Endometrial microvascular endothelial cells (primary cell): ENCODE measurements around the gene PPM1H. TPM values are rescaled to one million over a fixed set of nuclear protein-coding genes. Genes with fewer than 3 reads are reported as not detected.
"Not testable (repeated sequence)": the region's sequence is repeated elsewhere in the genome, so short reads cannot be mapped to it uniquely, and the experiment has no call there.

Source experiments
- in situ Hi-C: cut with HindIII; loops from 2 replicates; pipeline ENCODE4 v1.10.0; 2017; ENCODE audit warnings: low sequenced_read_pairs, low pct_unique_long_range_greater_than_20kb; ENCODE audit errors: inconsistent ontology term
- total RNA-seq: library from RNA; depleted of rRNA; stranded (reverse); fragments of >200 nt; gene quantifications from one replicate; pipeline ENCODE4 v1.2.3, GENCODE V29; 2015; ENCODE audit errors: inconsistent ontology term

The PPM1H gene
- total RNA-seq, 1 donor from 2014 or later, result 2.0 TPM

DNA sequence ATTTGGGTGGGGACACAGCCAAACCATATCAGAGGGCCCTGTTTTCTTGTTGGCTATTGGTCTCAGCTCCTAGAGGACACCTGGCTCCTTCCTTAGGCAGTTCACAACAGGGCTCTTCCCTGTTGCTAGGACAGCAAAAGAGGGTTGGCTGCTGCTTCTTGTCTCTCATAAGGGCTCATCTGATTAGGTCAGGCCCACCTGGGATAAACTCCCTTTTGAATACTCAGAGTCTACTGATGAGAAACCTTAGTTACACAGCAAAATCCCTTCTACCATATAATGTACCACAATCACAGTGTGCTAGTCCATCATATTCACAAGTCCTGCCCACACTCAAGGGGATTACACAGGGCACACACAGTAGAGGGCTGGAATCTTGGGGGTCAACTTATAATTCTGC is 49.7 kb downstream of the PPM1H start:
- in situ Hi-C loops, result no loop called here

DNA sequence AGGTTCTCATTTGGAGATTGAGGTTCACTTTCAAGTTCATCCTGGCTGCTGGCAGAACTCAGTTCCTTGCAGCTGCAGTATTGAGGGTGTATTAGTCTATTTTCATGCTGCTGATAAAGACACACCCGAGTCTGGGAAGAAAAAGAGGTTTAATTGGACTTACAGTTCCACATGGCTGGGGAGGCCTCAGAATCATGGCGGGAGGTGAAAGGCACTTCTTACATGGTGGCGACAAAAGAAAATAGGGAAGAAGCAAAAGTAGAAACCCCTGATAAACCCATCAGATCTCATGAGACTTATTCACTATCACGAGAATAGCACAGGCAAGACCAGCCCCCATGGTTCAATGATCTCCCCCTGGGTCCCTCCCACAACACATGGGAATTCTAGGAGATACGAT is 50.1 kb downstream of the PPM1H start:
- in situ Hi-C loops, result not testable (repeated sequence)

DNA sequence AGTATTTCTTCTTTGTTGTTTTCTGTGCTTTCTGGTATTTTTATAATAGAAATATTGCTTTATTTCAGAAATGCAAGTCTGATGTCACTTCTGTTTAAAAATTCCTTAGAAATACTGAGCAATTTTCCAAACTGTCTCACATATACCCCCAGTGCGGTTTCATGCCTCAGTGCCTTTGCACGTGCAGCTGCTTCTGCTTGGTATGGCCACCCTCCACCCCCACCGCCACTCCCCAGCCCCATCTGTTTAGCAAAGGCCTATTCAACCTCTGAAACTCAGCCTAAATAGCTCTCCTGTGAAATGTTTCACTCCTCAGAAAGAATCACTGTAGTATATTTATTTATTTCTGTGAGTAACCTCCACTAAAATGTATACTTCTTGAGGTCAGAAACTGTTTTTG is 52.3 kb downstream of the PPM1H start:
- in situ Hi-C loops, result no loop called here

DNA sequence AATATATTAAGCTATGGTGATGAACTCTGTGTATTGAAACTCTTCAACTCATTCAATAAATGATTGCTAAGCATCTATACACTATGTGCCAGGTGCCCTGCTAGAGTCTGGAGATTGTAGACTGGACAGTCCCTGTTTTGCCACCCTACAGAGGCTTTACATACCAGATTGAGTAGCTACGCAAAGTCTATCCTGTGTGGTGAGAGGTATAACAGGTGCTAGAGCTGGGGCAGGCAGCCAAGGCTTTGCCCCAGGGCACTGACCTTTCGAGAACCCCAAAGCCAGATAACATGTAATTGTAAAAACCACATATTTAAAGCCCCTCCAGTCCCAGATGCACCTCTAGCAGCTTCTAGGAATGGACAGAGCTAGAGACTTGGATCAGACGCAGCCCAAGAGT is 52.8 kb downstream of the PPM1H start:
- in situ Hi-C loops, result no loop called here

GRCh38 chr12:62879691-62880090 is 55.3 kb downstream of the PPM1H start:
- in situ Hi-C loops, result no loop called here

- in situ Hi-C loops, result not testable (repeated sequence)
Observed at GRCh38 chr12:62879228-62879627, 55.7 kb downstream of the PPM1H start.

DNA sequence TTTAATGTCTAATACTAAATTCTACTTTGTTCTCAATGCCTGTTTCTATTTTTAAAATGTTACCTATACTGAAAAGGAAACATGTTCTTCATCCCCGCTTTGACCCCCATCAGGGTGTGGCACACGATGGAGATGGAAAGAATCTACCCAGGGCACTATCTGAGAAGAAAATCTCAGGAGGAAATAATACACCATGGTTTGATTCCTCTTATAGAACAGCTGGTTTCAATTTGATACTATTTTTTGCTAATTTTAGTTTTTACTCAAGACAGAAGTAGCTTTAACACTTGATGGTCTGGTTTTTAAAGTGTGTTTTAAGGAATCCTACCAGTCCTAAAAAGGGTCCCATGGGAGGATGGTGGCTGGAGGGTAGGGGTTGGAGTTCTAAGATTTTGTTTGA is 56.7 kb downstream of the PPM1H start:
- in situ Hi-C loops, result no loop called here

GRCh38 chr12:62876938-62877548 is 57.9 kb downstream of the PPM1H start:
- in situ Hi-C loops, result no loop called here

DNA sequence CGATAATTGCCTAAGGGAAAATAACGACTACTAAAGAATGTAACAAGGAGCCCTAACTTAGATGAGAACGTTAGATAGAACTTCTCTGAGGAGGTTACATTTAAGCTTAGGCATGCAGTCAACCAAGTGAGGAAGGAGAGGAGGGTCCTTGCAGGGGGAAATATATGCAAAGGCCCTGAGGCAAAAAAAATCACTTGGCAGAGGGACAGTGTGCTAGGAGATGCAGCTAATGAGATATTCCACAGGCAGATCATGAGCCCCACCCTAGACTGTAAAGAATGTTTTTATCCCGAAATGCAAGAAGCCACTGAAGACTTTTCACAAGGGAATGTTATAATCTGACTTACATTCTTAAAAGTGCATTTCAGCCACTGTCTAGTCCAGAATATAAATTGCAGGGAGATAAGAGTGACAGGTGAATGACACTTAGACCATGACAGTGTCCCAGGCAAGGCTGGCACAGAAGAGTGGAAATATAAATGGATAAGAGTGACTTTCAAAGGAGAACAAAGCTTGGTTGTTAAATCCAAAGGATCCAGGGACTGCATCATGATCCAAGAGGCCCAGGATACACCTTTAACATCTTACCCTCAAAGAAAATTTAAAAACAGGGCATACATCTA is 61.0 kb downstream of the PPM1H start:
- in situ Hi-C loops, result no loop called here

DNA sequence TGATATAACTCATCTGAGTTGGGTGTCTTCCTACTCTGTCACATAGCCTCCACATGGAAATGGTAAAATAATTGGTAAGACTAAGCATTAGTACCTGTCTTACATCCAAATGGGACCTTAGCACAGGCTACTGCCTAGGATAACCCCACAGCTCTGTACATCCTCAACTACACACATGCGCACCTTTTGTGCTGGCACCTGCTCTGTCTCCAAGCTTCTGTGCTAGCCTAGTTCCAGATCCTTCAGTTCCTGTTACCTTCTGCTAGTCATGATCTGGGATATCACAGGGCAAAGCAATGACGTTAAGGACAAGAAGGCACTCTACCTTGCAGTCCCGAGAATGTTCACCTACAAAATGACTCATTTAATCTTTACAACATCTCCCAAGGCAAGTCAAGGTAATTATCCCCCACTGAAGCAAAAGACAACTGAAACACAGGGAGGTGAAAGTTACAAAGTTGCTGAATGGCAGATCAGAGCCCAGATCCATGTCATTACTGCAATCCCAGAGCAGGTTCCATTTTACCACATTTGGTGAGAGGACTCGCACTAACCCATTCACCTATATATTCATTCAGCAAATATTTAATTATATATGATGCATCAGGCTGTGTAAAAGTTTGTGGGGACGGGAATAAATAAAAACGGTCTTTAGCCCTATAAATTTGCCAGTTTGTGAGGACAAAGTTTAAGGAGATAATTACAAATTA is 61.7 kb downstream of the PPM1H start:
- in situ Hi-C loops, result no loop called here

DNA sequence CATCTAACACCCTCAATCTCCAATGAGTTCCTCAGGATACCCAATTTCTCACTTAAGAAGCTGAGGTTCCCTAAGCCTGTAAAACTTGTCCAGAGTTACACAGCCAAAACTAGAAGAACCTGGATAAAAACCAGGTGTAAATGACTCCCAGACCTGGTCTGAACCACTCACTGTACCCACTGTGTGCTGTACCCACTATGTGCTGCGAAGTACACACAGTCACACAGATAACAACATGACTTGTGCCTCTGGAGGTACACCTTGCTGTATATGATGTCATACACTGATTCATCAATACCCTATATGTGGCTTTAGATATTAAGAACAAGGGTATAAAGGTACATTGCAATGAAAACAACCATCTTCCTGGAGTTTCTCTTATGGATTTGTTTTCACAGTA is 66.1 kb downstream of the PPM1H start:
- in situ Hi-C loops, result no loop called here

DNA sequence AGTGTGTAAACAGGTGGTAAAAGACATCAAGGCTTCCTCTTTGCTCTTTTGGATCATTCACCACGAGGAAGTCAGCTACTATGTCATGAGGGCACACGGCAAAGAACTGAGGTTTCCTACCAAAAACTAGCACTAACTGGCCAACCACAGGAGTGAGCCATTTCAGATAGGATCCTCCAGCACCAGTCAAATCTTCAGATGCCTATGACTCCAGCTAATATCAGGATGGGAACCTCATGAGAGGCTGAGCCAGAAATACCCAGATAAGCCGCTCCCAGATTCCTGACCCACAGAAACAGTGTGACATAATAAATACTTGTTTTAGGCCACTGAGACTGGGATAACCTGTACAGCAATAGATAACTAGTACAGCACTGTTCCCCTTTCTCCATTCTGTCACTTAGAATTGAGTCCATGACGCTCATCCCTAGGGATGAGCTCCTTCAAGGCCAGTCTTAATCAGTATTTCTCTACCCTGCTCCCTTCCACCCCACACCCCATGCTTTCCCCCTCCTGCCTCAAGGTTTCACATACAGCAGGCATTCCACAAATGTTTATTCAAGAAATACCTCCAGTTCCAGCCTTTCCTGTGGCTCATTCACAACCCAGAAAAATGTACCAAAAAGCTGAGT is 68.4 kb downstream of the PPM1H start:
- in situ Hi-C loops, result no loop called here

DNA sequence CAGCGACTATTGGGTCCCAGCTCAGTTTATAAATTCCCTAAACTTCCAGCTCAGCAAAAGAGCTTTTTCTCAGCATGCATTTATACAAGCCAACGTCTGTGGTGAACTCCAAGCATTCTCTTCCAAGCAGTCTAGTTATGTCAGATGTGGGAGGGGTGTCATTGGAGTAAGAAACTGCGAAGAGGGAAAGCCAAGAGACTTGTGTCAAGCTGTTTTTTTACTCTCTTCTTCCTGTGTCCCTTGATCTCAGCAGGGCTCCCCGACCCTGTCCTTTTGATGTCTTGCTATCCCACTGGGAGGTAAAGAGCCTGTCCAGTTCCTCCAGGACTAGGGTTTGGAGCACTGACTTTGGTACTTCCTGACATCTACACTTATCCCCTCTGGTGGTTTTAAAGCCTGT is 69.0 kb downstream of the PPM1H start:
- in situ Hi-C loops, result no loop called here

- in situ Hi-C loops, result no loop called here
Observed at GRCh38 chr12:62865065-62865464, 69.9 kb downstream of the PPM1H start.

DNA sequence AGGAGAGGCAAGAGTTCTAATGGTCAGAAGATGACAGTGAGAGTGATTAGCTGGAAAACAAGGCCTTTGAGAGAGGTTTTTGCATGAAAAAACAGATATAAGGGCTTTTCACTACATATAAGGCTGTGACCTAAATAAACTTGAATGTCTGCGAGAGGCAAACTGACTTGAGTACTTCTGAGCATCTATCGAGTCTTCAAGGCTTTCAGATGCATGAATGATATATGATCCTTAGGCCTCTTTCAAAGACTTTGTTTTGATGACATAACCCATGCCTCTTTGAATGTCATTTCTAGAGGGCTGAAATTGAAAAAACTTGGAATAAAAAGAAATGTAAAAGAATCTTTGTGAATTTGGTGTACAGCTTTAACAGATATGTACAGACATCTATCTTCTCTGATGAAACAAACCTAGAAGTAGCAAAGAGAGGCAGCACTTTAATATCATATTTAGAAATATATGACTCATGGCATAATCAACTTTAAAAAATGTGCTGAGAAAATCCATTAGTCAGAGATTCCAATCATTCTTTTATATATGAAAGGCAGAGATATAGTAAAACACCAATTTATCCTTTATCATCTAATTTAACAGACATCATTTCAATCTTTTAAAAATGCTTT is 72.6 kb downstream of the PPM1H start:
- in situ Hi-C loops, result no loop called here

GRCh38 chr12:62861586-62861985 is 73.4 kb downstream of the PPM1H start:
- in situ Hi-C loops, result no loop called here

GRCh38 chr12:62860501-62861411 is 74.2 kb downstream of the PPM1H start:
- in situ Hi-C loops, result no loop called here

DNA sequence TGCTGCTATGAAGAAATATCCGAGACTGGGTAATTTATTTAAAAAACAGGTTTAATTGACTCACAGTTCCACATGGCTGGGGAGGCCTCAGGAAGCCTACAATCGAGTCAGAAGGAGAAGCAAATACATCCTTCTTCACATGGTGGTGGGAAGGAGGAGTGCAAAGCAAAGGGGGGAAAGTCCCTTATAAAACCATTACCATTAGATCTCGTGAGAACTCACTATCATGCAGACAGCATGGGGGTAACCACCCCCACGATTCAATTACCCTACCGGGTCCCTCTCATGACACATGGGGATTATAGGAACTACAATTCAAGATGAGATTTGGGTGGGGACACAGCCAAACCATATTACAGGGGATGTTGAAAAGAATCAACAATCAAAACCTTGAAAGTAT is 74.9 kb downstream of the PPM1H start:
- in situ Hi-C loops, result no loop called here

DNA sequence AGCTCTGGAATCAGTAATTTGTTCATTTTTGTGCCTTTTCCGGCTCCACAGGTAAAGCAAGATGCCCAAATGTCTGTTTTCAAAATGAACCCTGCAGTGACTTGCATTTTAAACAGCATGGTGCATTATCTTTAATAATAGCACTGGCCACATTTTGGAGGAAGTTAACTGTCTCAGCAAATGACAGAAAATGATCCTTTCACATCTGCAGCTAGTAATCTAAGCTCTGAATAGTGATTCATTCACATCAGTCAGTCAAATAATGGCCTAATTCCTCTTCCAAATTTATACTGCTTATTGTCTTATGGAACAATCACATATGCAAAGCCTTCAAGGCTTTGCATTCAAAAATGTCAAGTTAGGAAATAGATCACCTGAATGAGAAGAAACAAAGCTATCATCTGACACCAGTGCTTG is 75.6 kb downstream of the PPM1H start:
- in situ Hi-C loops, result no loop called here
